Measurements from ENCODE around the gene STAT2. TPM values are rescaled to one million over a fixed set of nuclear protein-coding genes. Genes with fewer than 3 reads are reported as not detected.
A peak's percentile ranks its signal among the peaks of the same experiment; 100 is the strongest.
"Not testable (repeated sequence)": the region's sequence is repeated elsewhere in the genome, so short reads cannot be mapped to it uniquely, and the experiment has no call there.

The STAT2 gene
- total RNA-seq, 3 donors from 2014 or later, result 198 to 207 (median 198) TPM

- DNase-seq (ENCODE audit: low spot score in 2 of 2), result no peak
- TF ChIP-seq POLR2A (IDR thresholded peaks at IDR 0.05), result no peak
- TF ChIP-seq POLR2AphosphoS5 (IDR thresholded peaks at IDR 0.05), result no peak
- no peak for TF ChIP-seq CTCF (IDR thresholded peaks at IDR 0.05)
Observed at GRCh38 chr12:56361487-56362129, 1.7 kb upstream of the STAT2 start.

GRCh38 chr12:56358836-56359532 lies 923 bp downstream of the STAT2 start:
- intact Hi-C loops (cut with DNase I; ENCODE audit: low total_unique reads), result no loop called here
- Histone ChIP-seq H3K27ac (peak overlapping the region; percentile 98 to 99), H3K9me3 (no peaks in the 10 kb centered on the region), H3K4me1 (no peaks in the 10 kb centered on the region), H3K27me3 (no peaks in the 10 kb centered on the region), H3K36me3 (peaks cover 8% of the 10 kb centered on the region), H3K4me3 (peak overlapping the region; percentile 78 to 95 (median 87))
- TF ChIP-seq POLR2A (IDR thresholded peaks at IDR 0.05), result no peak
- TF ChIP-seq POLR2AphosphoS5 (IDR thresholded peaks at IDR 0.05), result peak in 1 of 3 donors; percentile 51
- DNase-seq (ENCODE audit: low spot score in 2 of 2), result peak in 1 of 2 donors; percentile 51

More at GRCh38 chr12:56361487-56362129, 1.7 kb upstream of the STAT2 start:
- Histone ChIP-seq H3K9me3 (no peaks in the 10 kb centered on the region), H3K4me3 (no peak overlapping the region), H3K36me3 (no peaks in the 10 kb centered on the region), H3K27me3 (no peaks in the 10 kb centered on the region), H3K4me1 (no peaks in the 10 kb centered on the region), H3K27ac (no peak overlapping the region)
- intact Hi-C loops (cut with DNase I; ENCODE audit: low total_unique reads), result no loop called here

- H3K4me3 ChIP-seq, result no peak overlapping the region
- H3K36me3 ChIP-seq, result peaks cover 17% of the 10 kb centered on the region
- no peak overlapping the region for H3K27ac ChIP-seq
- intact Hi-C loops (cut with DNase I; ENCODE audit: low total_unique reads), result no loop called here
- no peak for DNase-seq (ENCODE audit: low spot score in 2 of 2)
- H3K4me1 ChIP-seq, result no peaks in the 10 kb centered on the region
- no peaks in the 10 kb centered on the region for H3K9me3 ChIP-seq
- no peak for TF ChIP-seq POLR2A (IDR thresholded peaks at IDR 0.05)
- TF ChIP-seq POLR2AphosphoS5 (IDR thresholded peaks at IDR 0.05), result no peak
- no peak for TF ChIP-seq CTCF (IDR thresholded peaks at IDR 0.05)
- no peaks in the 10 kb centered on the region for H3K27me3 ChIP-seq
Observed at GRCh38 chr12:56351325-56351724, 8.6 kb downstream of the STAT2 start.

- no peak for DNase-seq (ENCODE audit: low spot score in 2 of 2)
- H3K4me3 ChIP-seq, result no peak overlapping the region
- H3K4me1 ChIP-seq, result no peaks in the 10 kb centered on the region
- intact Hi-C loops (cut with DNase I; ENCODE audit: low total_unique reads), result no loop called here
- no peaks in the 10 kb centered on the region for H3K9me3 ChIP-seq
- H3K27me3 ChIP-seq, result no peaks in the 10 kb centered on the region
- TF ChIP-seq POLR2AphosphoS5 (IDR thresholded peaks at IDR 0.05) (no peak), POLR2A (IDR thresholded peaks at IDR 0.05) (no peak), CTCF (IDR thresholded peaks at IDR 0.05) (no peak)
- peaks cover 11% of the 10 kb centered on the region for H3K36me3 ChIP-seq
- H3K27ac ChIP-seq, result no peak overlapping the region
Observed at GRCh38 chr12:56350662-56351061, 9.2 kb downstream of the STAT2 start.

- Histone ChIP-seq H3K4me3 (no peak overlapping the region), H3K27me3 (no peaks in the 10 kb centered on the region), H3K27ac (no peak overlapping the region), H3K4me1 (no peaks in the 10 kb centered on the region), H3K9me3 (no peaks in the 10 kb centered on the region), H3K36me3 (peaks cover 10% of the 10 kb centered on the region)
- TF ChIP-seq CTCF (IDR thresholded peaks at IDR 0.05), result no peak
- TF ChIP-seq POLR2AphosphoS5 (IDR thresholded peaks at IDR 0.05), result no peak
- TF ChIP-seq POLR2A (IDR thresholded peaks at IDR 0.05), result no peak
- no peak for DNase-seq (ENCODE audit: low spot score in 2 of 2)
- intact Hi-C loops (cut with DNase I; ENCODE audit: low total_unique reads), result no loop called here
Observed at GRCh38 chr12:56348776-56349175, 11.1 kb downstream of the STAT2 start.

- H3K4me3 ChIP-seq; H3K27ac ChIP-seq; H3K9me3 ChIP-seq; H3K36me3 ChIP-seq; DNase-seq (ENCODE audit: low spot score in 2 of 2); intact Hi-C loops (cut with DNase I; ENCODE audit: low total_unique reads); H3K27me3 ChIP-seq; H3K4me1 ChIP-seq: not testable (repeated sequence)
Observed at GRCh38 chr12:56347255-56347654, 12.7 kb downstream of the STAT2 start.
